Stimulated activated effector memory CD8-positive, alpha-beta T cell treated with anti-CD3 and anti-CD28 coated beads, Interleukin-12 subunit alpha, Interleukin-12 subunit beta, amount 100 ng/mL, for 72 hours (primary cell): ENCODE measurements around the gene PSMD5.

Experiments used
- ATAC-seq: fragments of 150-1000 bp; cut with Tn5 transposase; 2 replicates; pipeline ENCODE4 v1.10.0; 2021
- DNase-seq, 2 donors: peaks; one replicate each; pipeline ENCODE4 v3.0.0; 2021 to 2022; ENCODE audit warnings: low spot score in 2 of 2
- H3K27ac Mint-ChIP-seq: one replicate; pipeline ENCODE4 v1.8.0; 2022; ENCODE audit warnings: mild to moderate bottlenecking, mixed read lengths
- H3K36me3 Mint-ChIP-seq: one replicate; pipeline ENCODE4 v1.8.0; 2022; ENCODE audit warnings: mild to moderate bottlenecking, mixed read lengths
- H3K4me1 Mint-ChIP-seq: one replicate; pipeline ENCODE4 v1.8.0; 2022; ENCODE audit warnings: mixed read lengths
- H3K4me3 Mint-ChIP-seq: one replicate; pipeline ENCODE4 v1.8.0; 2022; ENCODE audit warnings: mild to moderate bottlenecking, mixed read lengths
- H3K9me3 Mint-ChIP-seq: one replicate; pipeline ENCODE4 v1.8.0; 2022; ENCODE audit warnings: mixed read lengths

Gene PSMD5

GRCh38 chr9:120878188-120879130 lies 35.7 kb upstream of the PSMD5 start:
- peak overlapping the region; percentile 86 for H3K4me3 Mint-ChIP-seq
- DNase-seq (no peak), ATAC-seq (no peak)
- peak overlapping the region; percentile 94 for H3K27ac Mint-ChIP-seq
- H3K36me3 Mint-ChIP-seq: peaks cover 54% of the 10 kb centered on the region
- H3K4me1 Mint-ChIP-seq: peaks cover 58% of the 10 kb centered on the region
- H3K9me3 Mint-ChIP-seq: no peaks in the 10 kb centered on the region

- Mint-ChIP-seq H3K36me3 (peaks cover 64% of the 10 kb centered on the region), H3K4me3 (peak overlapping the region; percentile 86), H3K27ac (peak overlapping the region; percentile 94), H3K9me3 (no peaks in the 10 kb centered on the region), H3K4me1 (peaks cover 61% of the 10 kb centered on the region)
- DNase-seq (peak; percentile 54 to 85), ATAC-seq (peak; percentile 62)
Measured at GRCh38 chr9:120877276-120878034, 34.7 kb upstream of the PSMD5 start.

- peak; percentile 47 for ATAC-seq
- H3K27ac Mint-ChIP-seq: peak within 1 kb of the TSS; percentile 94
- peak within 1 kb of the TSS; percentile 86 for H3K4me3 Mint-ChIP-seq
- peak in 1 of 2 donors; percentile 83 for DNase-seq
- H3K9me3 Mint-ChIP-seq: no peaks in the 10 kb centered on the region
- H3K4me1 Mint-ChIP-seq: peaks cover 66% of the 10 kb centered on the region
- peaks cover 70% of the 10 kb centered on the region for H3K36me3 Mint-ChIP-seq
Measured at GRCh38 chr9:120876842-120877240, 34.1 kb upstream of the PSMD5 start, which contains the start of gene PHF19. TSS of gene PHF19 (minus strand) at chr9:120877188. CDS start at chr9:120874741, 2,447 bp downstream.

GRCh38 chr9:120875954-120876841 lies 33.5 kb upstream of the PSMD5 start:
- H3K9me3 Mint-ChIP-seq: no peaks in the 10 kb centered on the region
- peak overlapping the region; percentile 86 for H3K4me3 Mint-ChIP-seq
- H3K36me3 Mint-ChIP-seq: peaks cover 77% of the 10 kb centered on the region
- H3K27ac Mint-ChIP-seq: peak overlapping the region; percentile 94
- ATAC-seq (peak; percentile 72), DNase-seq (peak; percentile 72 to 93)
- H3K4me1 Mint-ChIP-seq: peaks cover 66% of the 10 kb centered on the region

GRCh38 chr9:120875643-120875953 lies 32.9 kb upstream of the PSMD5 start:
- Mint-ChIP-seq H3K4me3 (peak overlapping the region; percentile 86), H3K9me3 (no peaks in the 10 kb centered on the region), H3K4me1 (peaks cover 66% of the 10 kb centered on the region), H3K36me3 (peaks cover 83% of the 10 kb centered on the region), H3K27ac (peak overlapping the region; percentile 94)
- ATAC-seq: no peak
- no peak for DNase-seq

- H3K27ac Mint-ChIP-seq: peak overlapping the region; percentile 94
- DNase-seq (no peak), ATAC-seq (no peak)
- peaks cover 87% of the 10 kb centered on the region for H3K36me3 Mint-ChIP-seq
- peak overlapping the region; percentile 86 for H3K4me3 Mint-ChIP-seq
- H3K9me3 Mint-ChIP-seq: no peaks in the 10 kb centered on the region
- peaks cover 68% of the 10 kb centered on the region for H3K4me1 Mint-ChIP-seq
Measured at GRCh38 chr9:120875195-120875565, 32.5 kb upstream of the PSMD5 start.

- Mint-ChIP-seq H3K4me1 (peaks cover 70% of the 10 kb centered on the region), H3K36me3 (peaks cover 91% of the 10 kb centered on the region), H3K4me3 (peak overlapping the region; percentile 86), H3K9me3 (no peaks in the 10 kb centered on the region), H3K27ac (peak overlapping the region; percentile 94)
- ATAC-seq (no peak), DNase-seq (no peak)
Measured at GRCh38 chr9:120874226-120875194, 31.8 kb upstream of the PSMD5 start.

- Mint-ChIP-seq H3K36me3 (peaks cover 92% of the 10 kb centered on the region), H3K27ac (peak overlapping the region; percentile 88), H3K4me1 (peaks cover 67% of the 10 kb centered on the region), H3K9me3 (no peaks in the 10 kb centered on the region), H3K4me3 (peak overlapping the region; percentile 24)
- ATAC-seq (no peak), DNase-seq (no peak)
Measured at GRCh38 chr9:120873512-120873911, 30.8 kb upstream of the PSMD5 start.

GRCh38 chr9:120872791-120873502 lies 30.2 kb upstream of the PSMD5 start:
- peaks cover 92% of the 10 kb centered on the region for H3K36me3 Mint-ChIP-seq
- H3K4me3 Mint-ChIP-seq: peak overlapping the region; percentile 24
- ATAC-seq (no peak), DNase-seq (no peak)
- peaks cover 66% of the 10 kb centered on the region for H3K4me1 Mint-ChIP-seq
- H3K9me3 Mint-ChIP-seq: no peaks in the 10 kb centered on the region
- H3K27ac Mint-ChIP-seq: peak overlapping the region; percentile 88

- ATAC-seq (no peak), DNase-seq (no peak)
- H3K27ac Mint-ChIP-seq: peak overlapping the region; percentile 84
- peaks cover 52% of the 10 kb centered on the region for H3K4me1 Mint-ChIP-seq
- H3K4me3 Mint-ChIP-seq: peak overlapping the region; percentile 81
- H3K36me3 Mint-ChIP-seq: peaks cover 88% of the 10 kb centered on the region
- no peaks in the 10 kb centered on the region for H3K9me3 Mint-ChIP-seq
Measured at GRCh38 chr9:120870206-120870605, 27.5 kb upstream of the PSMD5 start.

GRCh38 chr9:120869726-120870125 lies 27.0 kb upstream of the PSMD5 start:
- Mint-ChIP-seq H3K9me3 (no peaks in the 10 kb centered on the region), H3K36me3 (peaks cover 87% of the 10 kb centered on the region), H3K4me3 (peak overlapping the region; percentile 81), H3K27ac (peak overlapping the region; percentile 84), H3K4me1 (peaks cover 49% of the 10 kb centered on the region)
- no peak for DNase-seq
- no peak for ATAC-seq

- no peak for DNase-seq
- H3K36me3 Mint-ChIP-seq: peaks cover 86% of the 10 kb centered on the region
- ATAC-seq: no peak
- H3K9me3 Mint-ChIP-seq: no peaks in the 10 kb centered on the region
- H3K4me3 Mint-ChIP-seq: peak overlapping the region; percentile 81
- peaks cover 45% of the 10 kb centered on the region for H3K4me1 Mint-ChIP-seq
- H3K27ac Mint-ChIP-seq: peak overlapping the region; percentile 84
Measured at GRCh38 chr9:120869360-120869687, 26.6 kb upstream of the PSMD5 start.

- peaks cover 40% of the 10 kb centered on the region for H3K4me1 Mint-ChIP-seq
- H3K36me3 Mint-ChIP-seq: peaks cover 86% of the 10 kb centered on the region
- peak overlapping the region; percentile 84 for H3K27ac Mint-ChIP-seq
- DNase-seq (peak; percentile 91 to 96), ATAC-seq (peak; percentile 94)
- no peaks in the 10 kb centered on the region for H3K9me3 Mint-ChIP-seq
- peak overlapping the region; percentile 81 for H3K4me3 Mint-ChIP-seq
Measured at GRCh38 chr9:120868676-120869359, 26.1 kb upstream of the PSMD5 start.
